Cardiac fibroblast (primary cell): ENCODE data around the gene ARMH3.

ENCODE experiments used
- DNase-seq, 2 donors: peaks; one replicate each; pipeline versions ENCODE4 v3.0.0 to v3.0.0-alpha.2; 2010; ENCODE audit warnings: low read depth in 2 of 2
- H3K4me3 ChIP-seq, 2 donors: replicated peaks in 1 of 2; 1 replicate in 1 of 2; 2 replicates in 1 of 2; pipeline ENCODE4 v1.5.1; 2011; ENCODE audit warnings: low read depth in 2 of 2, low read length in 2 of 2, mild to moderate bottlenecking in 2 of 2, moderate library complexity in 1 of 2
- CTCF ChIP-seq: IDR thresholded peaks from one replicate; pipeline ENCODE4 v1.5.1; 2011; ENCODE audit warnings: low read depth, mild to moderate bottlenecking, low read length, inconsistent platforms

Gene ARMH3

GRCh38 chr10:101902032-101902819 lies 153.7 kb downstream of the ARMH3 start:
- DNase-seq, result no peak
- no peak for TF ChIP-seq CTCF
- H3K4me3 ChIP-seq, result no peak overlapping the region

- H3K4me3 ChIP-seq, result no peak overlapping the region
- TF ChIP-seq CTCF, result no peak
- no peak for DNase-seq
Observed at GRCh38 chr10:101901340-101901739, 154.6 kb downstream of the ARMH3 start.

GRCh38 chr10:101897633-101898032 lies 158.3 kb downstream of the ARMH3 start:
- no peak for TF ChIP-seq CTCF
- no peak overlapping the region for H3K4me3 ChIP-seq
- peak; percentile 20 to 47 for DNase-seq

- no peak for DNase-seq
- TF ChIP-seq CTCF, result no peak
- H3K4me3 ChIP-seq, result no peak overlapping the region
Observed at GRCh38 chr10:101896225-101896877, 159.6 kb downstream of the ARMH3 start.

GRCh38 chr10:101895781-101896180 lies 160.2 kb downstream of the ARMH3 start:
- DNase-seq, result no peak
- H3K4me3 ChIP-seq, result no peak overlapping the region
- TF ChIP-seq CTCF, result no peak

- DNase-seq, result peak in 1 of 2 donors; percentile 42
- TF ChIP-seq CTCF, result no peak
- no peak overlapping the region for H3K4me3 ChIP-seq
Observed at GRCh38 chr10:101894742-101895141, 161.2 kb downstream of the ARMH3 start.

GRCh38 chr10:101894266-101894665 lies 161.7 kb downstream of the ARMH3 start:
- TF ChIP-seq CTCF, result no peak
- DNase-seq, result no peak
- no peak overlapping the region for H3K4me3 ChIP-seq
